B cell (primary cell): ENCODE data around the gene SLC10A6. TPM values are rescaled to one million over a fixed set of nuclear protein-coding genes. Genes with fewer than 3 reads are reported as not detected.

ENCODE experiments used
- ATAC-seq: fragments of 200-7000 bp; cut with Tn5 transposase; one replicate; pipeline ENCODE4 v1.10.0; 2021; ENCODE audit warnings: low read depth, mild to moderate bottlenecking, moderate number of reproducible peaks, moderate library complexity
- CTCF ChIA-PET: fragments of 350-600 bp; sonication (Branson Sonifier 250); formaldehyde crosslinking; loops from one replicate; lab custom pipeline; 2021; ENCODE audit warnings: antibody characterized with exemption, inconsistent platforms; lab: Charles Lee
- POLR2A ChIA-PET: fragments of 350-600 bp; sonication (Branson Sonifier 250); formaldehyde crosslinking; loops from one replicate; lab custom pipeline; 2021; ENCODE audit warnings: antibody characterized with exemption; lab: Charles Lee
- DNase-seq: peaks from one replicate; pipeline ENCODE4 v3.0.0; 2013
- H2AFZ ChIP-seq: 2 replicates; pipeline ENCODE4 v1.6.1; 2012; ENCODE audit warnings: mild to moderate bottlenecking, low read depth, low read length; ENCODE audit not compliant: insufficient read depth, poor library complexity, severe bottlenecking
- H3K27ac ChIP-seq, 2 donors: 1 replicate in 1 of 2; 2 replicates in 1 of 2; pipeline ENCODE4 v1.5.1; 2012 to 2013; ENCODE audit warnings: low read length in 2 of 2, mild to moderate bottlenecking in 2 of 2, moderate library complexity in 1 of 2
- H3K27me3 ChIP-seq, 4 experiments: fragments of 200-600 bp in 1 of 4; sonication (generic) in 1 of 4; replicated peaks in 1 of 4; 1 replicate in 2 of 4; 2 replicates in 2 of 4; pipeline versions ENCODE4 v1.6.1 to v1.7.0; 2013 to 2016; ENCODE audit warnings: low read length in 3 of 4, mild to moderate bottlenecking in 2 of 4, mixed read lengths in 1 of 4, moderate library complexity in 1 of 4; ENCODE audit not compliant: insufficient read depth in 4 of 4, control insufficient read depth in 3 of 4; ENCODE audit errors: control extremely low read depth in 1 of 4
- H3K36me3 ChIP-seq, 2 experiments: replicated peaks in 1 of 2; 1 replicate in 1 of 2; 2 replicates in 1 of 2; pipeline versions ENCODE4 v1.6.1 to v1.7.1; 2013; ENCODE audit warnings: low read length in 1 of 2; ENCODE audit not compliant: insufficient read depth in 2 of 2, control insufficient read depth in 1 of 2; ENCODE audit errors: control extremely low read depth in 1 of 2, extremely low read depth in 1 of 2
- H3K4me1 ChIP-seq, 2 donors: fragments of 200-600 bp in 1 of 2; sonication (generic) in 1 of 2; 1 replicate in 1 of 2; 2 replicates in 1 of 2; pipeline versions ENCODE4 v1.5.1 to v1.6.1; 2013 to 2017; ENCODE audit warnings: low read length in 2 of 2; ENCODE audit not compliant: control insufficient read depth in 2 of 2, insufficient read depth in 2 of 2
- H3K4me2 ChIP-seq: replicated peaks from 2 replicates; pipeline ENCODE3; 2012; ENCODE audit warnings: mild to moderate bottlenecking, low read depth, low read length; ENCODE audit not compliant: poor library complexity, severe bottlenecking
- H3K4me3 ChIP-seq, 5 experiments: fragments of 200-600 bp in 1 of 5; sonication (generic) in 1 of 5; 1 replicate in 3 of 5; 2 replicates in 2 of 5; pipeline versions ENCODE4 v1.5.1 to v1.7.0; 2011 to 2016; ENCODE audit warnings: low read length in 4 of 5, mild to moderate bottlenecking in 4 of 5, low read depth in 2 of 5, control low read depth in 1 of 5, moderate library complexity in 1 of 5; ENCODE audit not compliant: insufficient read depth in 1 of 5; ENCODE audit errors: control extremely low read depth in 1 of 5, extremely low read depth in 1 of 5
- H3K79me2 ChIP-seq: fragments of 200-600 bp; sonication (generic); one replicate; pipeline ENCODE4 v1.6.0; 2016; ENCODE audit warnings: low read length; ENCODE audit not compliant: control insufficient read depth, insufficient read depth
- H3K9ac ChIP-seq: fragments of 200-600 bp; sonication (generic); 2 replicates; pipeline ENCODE4 v1.6.1; 2017; ENCODE audit warnings: mild to moderate bottlenecking, low read length, moderate library complexity
- H3K9me3 ChIP-seq, 3 donors: one replicate each; pipeline versions ENCODE4 v1.6.1 to v1.7.1; 2013; ENCODE audit warnings: low read length in 2 of 3; ENCODE audit not compliant: control insufficient read depth in 2 of 3, insufficient read depth in 1 of 3; ENCODE audit errors: control extremely low read depth in 1 of 3
- H4K20me1 ChIP-seq: 2 replicates; pipeline ENCODE4 v1.6.0; 2012; ENCODE audit warnings: mild to moderate bottlenecking, low read length; ENCODE audit not compliant: insufficient read depth, control insufficient read depth, poor library complexity, severe bottlenecking
- H3K27ac Mint-ChIP-seq: one replicate; pipeline ENCODE4 v1.8.0; 2021; ENCODE audit warnings: mixed read lengths
- H3K27me3 Mint-ChIP-seq: one replicate; pipeline ENCODE4 v1.8.0; 2021; ENCODE audit warnings: mixed read lengths
- H3K4me1 Mint-ChIP-seq: one replicate; pipeline ENCODE4 v1.8.0; 2021; ENCODE audit warnings: mixed read lengths
- H3K4me3 Mint-ChIP-seq: one replicate; pipeline ENCODE4 v1.8.0; 2021; ENCODE audit warnings: mixed read lengths
- H3K9me3 Mint-ChIP-seq: one replicate; pipeline ENCODE4 v1.8.0; 2022; ENCODE audit warnings: mixed read lengths; ENCODE audit not compliant: insufficient read depth
- EZH2 ChIP-seq: IDR thresholded peaks from 2 replicates; pipeline ENCODE4 v1.6.1; 2012; ENCODE audit warnings: borderline replicate concordance, low read depth, mild to moderate bottlenecking, moderate library complexity, low read length; ENCODE audit not compliant: insufficient read depth, poor library complexity, severe bottlenecking
- WGBS: methylation state at CpG from one replicate; pipeline ENCODE4 v1.1.5; 2013; ENCODE audit warnings: missing lambda C conversion rate; ENCODE audit not compliant: insufficient coverage; 5-methylcytosine and 5-hydroxymethylcytosine counted together
- intact Hi-C: fragments of 100-400 bp; cut with micrococcal nuclease; formaldehyde crosslinking; loops from one replicate; pipeline ENCODE4 v1.10.0; 2022
- polyA plus RNA-seq: library from polyadenylated mRNA; depleted of rRNA; stranded (reverse); fragments of >200 nt; gene quantifications from 2 replicates; pipeline ENCODE4 v1.2.3, GENCODE V29; 2012
- total RNA-seq, 2 donors: library from RNA; stranded (reverse); fragments of 120-200 nt in 1 of 2; gene quantifications; 1 replicate in 1 of 2; 2 replicates in 1 of 2; pipeline versions ENCODE4 v1.2.3 to v1.2.4, GENCODE V29; 2013 to 2022
- TF ChIP-seq, protein P1 (sequence below): fragments of 200-600 bp; IDR thresholded peaks from one replicate; pipeline ENCODE4 v1.8.0; 2022; ENCODE audit warnings: antibody characterized with exemption, mild to moderate bottlenecking

The SLC10A6 gene
- total and polyA plus RNA-seq, 2 donors (not counting 1 experiment from before 2014, with no cell fraction given): not detected

DNA sequence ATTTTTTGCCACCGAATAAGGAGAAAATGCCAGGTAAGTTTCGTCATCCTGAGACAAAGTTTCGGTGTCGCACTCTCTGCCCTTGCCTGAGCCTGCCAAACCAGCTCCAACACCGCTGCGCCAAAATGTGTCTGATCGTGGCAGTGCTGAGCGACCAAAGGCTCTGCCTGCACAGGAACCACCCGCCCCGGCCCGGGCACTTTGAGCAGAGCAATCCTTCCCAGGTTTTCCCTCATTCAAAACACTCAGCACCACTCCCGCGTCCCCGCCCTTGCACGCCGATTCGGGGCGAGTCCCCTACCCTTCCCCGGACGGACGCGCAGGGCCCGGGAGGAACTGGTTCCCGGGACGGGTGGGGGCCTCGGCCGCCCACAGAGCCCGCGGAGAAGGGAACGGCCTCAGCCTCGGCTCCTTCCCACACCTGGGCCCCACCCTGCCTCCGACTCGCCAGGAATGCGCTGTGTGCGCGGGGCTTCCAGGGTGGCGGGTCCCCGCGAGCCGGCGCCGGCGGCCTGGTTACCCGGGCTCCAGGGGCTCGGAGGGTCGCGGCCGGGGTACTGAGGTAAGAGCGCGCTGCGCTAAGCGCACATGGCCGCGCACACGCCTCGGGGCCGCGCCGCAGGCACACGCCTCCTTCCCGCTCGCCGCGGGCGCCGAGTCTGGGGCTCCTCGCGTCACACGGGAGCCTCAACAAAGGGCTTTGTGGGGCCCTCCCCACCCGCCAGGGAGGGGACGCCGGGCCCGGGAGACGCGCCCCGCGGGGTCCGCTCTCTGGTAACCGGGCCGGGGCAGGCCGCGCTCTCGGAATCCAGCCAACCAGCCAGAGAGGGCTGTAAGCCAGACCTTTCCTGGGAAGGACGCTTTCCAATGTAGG is 42.8 kb upstream of the SLC10A6 start, which contains the start of gene C4orf36:
Gene C4orf36, minus strand, starts transcription at position 661 of the 874 bp plus-strand sequence. CDS start 902 bp downstream, outside the sequence.
- no peaks in the 10 kb centered on the region for H3K9me3 Mint-ChIP-seq
- Histone ChIP-seq H3K27ac (no peak within 1 kb of the TSS), H3K4me3 (peak within 1 kb of the TSS; percentile 0 to 58 (median 48)), H4K20me1 (no peaks in the 10 kb centered on the region), H3K4me2 (peak within 1 kb of the TSS; percentile 92), H3K27me3 (peaks cover 0 to 24% (median 9%) of the 10 kb centered on the region in 4 experiments), H3K36me3 (no peaks in the 10 kb centered on the region), H3K9ac (peak within 1 kb of the TSS; percentile 62), H3K9me3 (no peaks in the 10 kb centered on the region), H2AFZ (peak within 1 kb of the TSS; percentile 73), H3K79me2 (no peaks in the 10 kb centered on the region), H3K4me1 (peaks cover 10 to 13% of the 10 kb centered on the region in 2 donors)
- H3K27me3 Mint-ChIP-seq: peaks cover 29% of the 10 kb centered on the region
- H3K4me1 Mint-ChIP-seq: peaks cover 9% of the 10 kb centered on the region
- POLR2A ChIA-PET: no interaction called here
- no peak within 1 kb of the TSS for H3K27ac Mint-ChIP-seq
- H3K4me3 Mint-ChIP-seq: peak within 1 kb of the TSS; percentile 80
- DNase-seq: peak; percentile 27
- ATAC-seq: peak; percentile 21
- CTCF ChIA-PET: interaction anchor here (1.4 to 1.9 kb wide), 2 partner anchors 9 to 393 kb away, joined by 3 to 9 read pairs; no protein-coding TSS in a partner anchor
- intact Hi-C loops: no loop called here
- TF ChIP-seq, protein P1, sequence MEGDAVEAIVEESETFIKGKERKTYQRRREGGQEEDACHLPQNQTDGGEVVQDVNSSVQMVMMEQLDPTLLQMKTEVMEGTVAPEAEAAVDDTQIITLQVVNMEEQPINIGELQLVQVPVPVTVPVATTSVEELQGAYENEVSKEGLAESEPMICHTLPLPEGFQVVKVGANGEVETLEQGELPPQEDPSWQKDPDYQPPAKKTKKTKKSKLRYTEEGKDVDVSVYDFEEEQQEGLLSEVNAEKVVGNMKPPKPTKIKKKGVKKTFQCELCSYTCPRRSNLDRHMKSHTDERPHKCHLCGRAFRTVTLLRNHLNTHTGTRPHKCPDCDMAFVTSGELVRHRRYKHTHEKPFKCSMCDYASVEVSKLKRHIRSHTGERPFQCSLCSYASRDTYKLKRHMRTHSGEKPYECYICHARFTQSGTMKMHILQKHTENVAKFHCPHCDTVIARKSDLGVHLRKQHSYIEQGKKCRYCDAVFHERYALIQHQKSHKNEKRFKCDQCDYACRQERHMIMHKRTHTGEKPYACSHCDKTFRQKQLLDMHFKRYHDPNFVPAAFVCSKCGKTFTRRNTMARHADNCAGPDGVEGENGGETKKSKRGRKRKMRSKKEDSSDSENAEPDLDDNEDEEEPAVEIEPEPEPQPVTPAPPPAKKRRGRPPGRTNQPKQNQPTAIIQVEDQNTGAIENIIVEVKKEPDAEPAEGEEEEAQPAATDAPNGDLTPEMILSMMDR: no peak
- no peak for TF ChIP-seq EZH2
- 2% methylated on average over 84 of the region's 84 CpGs for WGBS

DNA sequence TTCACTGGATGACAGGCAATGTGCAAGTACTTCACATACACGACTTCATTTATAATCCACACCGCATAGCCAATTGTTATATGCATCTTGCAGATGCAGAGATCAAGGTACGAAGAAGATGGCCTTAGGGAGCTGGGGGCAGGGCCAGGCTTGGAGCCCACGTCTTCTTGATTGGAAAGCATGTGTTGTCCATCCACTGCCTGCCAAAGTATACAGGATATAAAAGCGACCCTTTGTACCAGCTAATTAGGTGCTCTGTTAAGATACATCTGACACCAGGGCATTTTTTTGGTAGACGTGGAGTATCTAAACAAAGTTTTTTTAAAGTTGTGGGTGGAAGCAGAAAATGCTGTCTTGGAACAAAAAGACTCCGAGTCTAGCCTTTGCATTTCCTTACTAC is 41.6 kb upstream of the SLC10A6 start:
- DNase-seq: no peak
- Mint-ChIP-seq H3K4me3 (no peak overlapping the region), H3K4me1 (peaks cover 9% of the 10 kb centered on the region), H3K27me3 (peaks cover 29% of the 10 kb centered on the region), H3K9me3 (no peaks in the 10 kb centered on the region), H3K27ac (no peak overlapping the region)
- Histone ChIP-seq H3K9ac (no peak overlapping the region), H3K4me2 (no peak overlapping the region), H4K20me1 (no peaks in the 10 kb centered on the region), H3K4me1 (peaks cover 10 to 13% of the 10 kb centered on the region in 2 donors), H3K9me3 (no peaks in the 10 kb centered on the region), H3K27ac (no peak overlapping the region), H3K79me2 (no peaks in the 10 kb centered on the region), H3K4me3 (no peak overlapping the region), H3K27me3 (peaks cover 0 to 24% (median 9%) of the 10 kb centered on the region in 4 experiments), H3K36me3 (no peaks in the 10 kb centered on the region), H2AFZ (no peak overlapping the region)
- intact Hi-C loops: no loop called here
- TF ChIP-seq, protein P1: no peak
- no peak for TF ChIP-seq EZH2
- ATAC-seq: no peak
- WGBS: 93% methylated on average over 6 of the region's 7 CpGs
- ChIA-PET POLR2A (no interaction called here), CTCF (interaction anchor here (1.3 kb wide), 1 partner anchor 394 kb away, joined by 7 read pairs; no protein-coding TSS in a partner anchor)
